GM19023 (cell line): ENCODE results near the gene CLK1.
"Not testable (repeated sequence)": the region's sequence is repeated elsewhere in the genome, so short reads cannot be mapped to it uniquely, and the experiment has no call there.

Source experiments
- ATAC-seq: cut with Tn5 transposase; IDR thresholded peaks from one replicate; pipeline ENCODE4 v1.9.1; 2021; ENCODE audit warnings: mild to moderate bottlenecking, moderate library complexity; ENCODE audit not compliant: unreplicated experiment

Gene CLK1

GRCh38 chr2:200864176-200865034, at the start of gene CLK1:
Gene CLK1 (minus strand): TSS chr2:200864658. CDS start chr2:200861862, 2,796 bp downstream.
- ATAC-seq, result peak; percentile 89

DNA sequence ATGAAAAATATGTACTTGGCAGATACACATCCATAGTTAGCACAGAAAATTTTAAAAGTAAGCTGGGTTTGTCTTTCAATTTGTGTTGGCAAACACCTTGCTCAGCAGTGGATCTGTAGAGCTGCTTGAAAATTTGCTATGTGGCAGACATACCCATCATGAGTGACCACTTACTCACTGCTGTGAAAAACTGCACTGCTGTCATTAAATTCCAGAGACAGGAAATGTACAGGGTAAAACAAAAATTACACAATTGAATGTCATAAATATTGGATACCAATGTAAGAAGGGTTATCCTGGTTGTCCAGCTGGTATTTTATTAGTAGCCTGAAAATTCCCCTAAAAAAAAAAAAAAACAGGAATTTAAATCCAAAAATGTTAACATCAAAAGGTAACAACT, 49.2 kb upstream of the CLK1 start:
- ATAC-seq, result no peak

DNA sequence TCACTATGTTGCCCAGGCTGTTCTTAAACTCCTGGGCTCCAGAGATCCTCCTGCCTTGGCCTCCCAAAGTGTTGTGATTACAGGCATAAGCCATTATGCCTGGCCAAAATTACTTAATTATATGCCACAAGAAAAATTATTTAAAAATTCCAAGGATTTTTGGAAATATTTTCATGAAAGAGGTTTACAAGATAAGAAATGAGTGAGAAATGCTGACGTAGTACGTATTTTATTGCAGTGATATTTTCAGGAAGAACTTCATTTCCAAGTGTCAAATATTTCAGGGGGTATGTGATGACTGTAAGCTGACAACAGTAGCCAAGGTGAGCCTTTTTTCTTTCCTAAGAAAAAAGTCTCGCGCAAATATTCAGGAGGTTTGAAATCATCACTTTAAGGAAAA, 45.5 kb upstream of the CLK1 start:
- ATAC-seq, result no peak

DNA sequence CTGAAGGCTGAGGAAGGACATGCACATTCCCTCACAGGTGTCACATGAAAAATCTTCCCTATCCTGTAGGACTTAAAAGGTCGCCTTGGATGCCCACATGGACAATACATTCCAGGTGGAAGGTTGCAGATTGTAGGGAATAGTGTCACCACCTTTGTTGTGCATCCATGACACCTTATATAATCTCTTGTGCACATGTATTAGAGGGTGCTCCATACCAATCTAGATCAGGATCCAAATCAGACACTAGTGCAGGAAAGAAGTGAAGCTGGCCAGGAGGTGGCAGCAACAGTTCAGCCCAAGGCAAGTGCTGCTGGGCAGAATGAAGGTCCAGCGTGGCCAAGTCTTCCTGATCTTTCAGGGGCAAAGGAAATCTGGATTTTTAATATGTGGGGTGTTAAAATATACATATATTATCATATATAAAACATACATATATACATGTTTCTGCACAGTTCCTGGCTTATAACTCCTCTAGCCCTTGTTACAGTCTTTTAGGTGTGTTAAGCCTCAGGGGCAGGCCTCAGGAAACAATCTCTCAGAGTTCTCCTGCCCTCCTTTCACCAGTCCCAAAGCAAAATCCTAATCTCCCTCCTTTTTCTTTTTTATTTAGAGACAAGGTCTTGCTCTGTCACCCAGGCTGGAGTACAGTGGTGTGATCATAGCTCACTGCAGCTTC, 41.3 kb upstream of the CLK1 start:
- no peak for ATAC-seq

DNA sequence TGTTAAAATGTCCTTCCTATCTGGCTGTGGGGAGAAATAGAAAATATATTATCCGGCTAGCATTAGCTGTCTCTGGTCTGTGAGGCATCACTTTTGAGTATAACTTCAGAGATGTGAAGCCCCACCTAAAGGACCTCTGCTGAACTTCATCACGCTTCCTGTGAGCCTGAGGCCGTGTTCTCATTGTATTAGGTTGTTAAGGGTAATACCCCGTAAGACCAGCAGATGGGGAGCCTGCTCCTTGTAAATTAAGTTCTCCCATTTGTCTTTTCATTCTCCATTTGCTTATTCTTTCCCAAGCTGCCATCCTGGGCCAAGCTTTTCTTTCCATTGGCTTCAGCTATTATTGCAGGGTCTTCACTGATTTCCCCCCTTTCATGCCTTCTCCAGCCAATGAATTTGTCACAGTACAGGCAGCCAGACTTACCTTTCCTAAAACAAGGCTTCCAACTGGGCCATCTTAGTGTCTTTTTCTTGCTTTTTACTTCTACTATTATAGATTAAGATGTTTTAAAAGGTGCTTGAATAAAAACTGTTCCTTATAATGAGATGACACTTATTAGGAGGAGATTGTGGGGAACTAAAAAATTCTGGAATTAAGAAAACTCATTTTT, 37.1 kb upstream of the CLK1 start:
- ATAC-seq, result peak; percentile 97

- ATAC-seq, result no peak
Measured at GRCh38 chr2:200899482-200899881, 35.0 kb upstream of the CLK1 start.

- ATAC-seq, result peak; percentile 92
Measured at GRCh38 chr2:200888704-200889625, 24.5 kb upstream of the CLK1 start, which contains the start of the genes NIF3L1 and PPIL3. Gene NIF3L1 (plus strand): TSS chr2:200889371. CDS start chr2:200891944, 2,573 bp downstream. Gene PPIL3 (minus strand): TSS chr2:200889077. CDS start chr2:200887615, 1,462 bp downstream.

GRCh38 chr2:200881715-200882249, 17.3 kb upstream of the CLK1 start:
- ATAC-seq, result not testable (repeated sequence)

DNA sequence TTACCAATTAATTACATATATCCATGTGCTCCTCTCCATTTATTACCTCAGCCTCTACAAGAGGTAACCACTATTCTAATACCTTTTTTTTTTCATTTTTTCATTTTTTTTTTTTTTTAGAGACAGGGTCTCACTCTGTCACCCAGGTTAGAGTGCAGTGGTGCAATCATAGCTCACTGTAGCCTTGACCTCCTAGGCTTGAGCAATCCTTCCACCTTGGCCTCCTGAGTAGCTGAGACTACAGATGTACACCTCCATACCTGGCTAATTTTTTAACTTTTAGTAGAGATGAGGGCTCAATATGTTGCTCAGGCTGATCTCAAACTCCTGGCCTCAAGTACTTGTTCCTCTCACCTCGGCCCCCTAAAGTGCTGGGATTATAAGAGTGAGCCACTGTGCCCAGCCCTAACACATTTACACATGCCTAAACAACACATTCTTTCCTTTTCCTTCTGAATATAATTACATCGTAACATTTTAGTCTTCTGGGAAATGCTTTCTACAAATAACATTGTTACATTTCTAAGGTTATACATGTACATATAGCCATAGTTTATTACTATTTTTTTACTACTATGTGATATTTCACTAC, 13.9 kb upstream of the CLK1 start:
- no peak for ATAC-seq

- no peak for ATAC-seq
Measured at GRCh38 chr2:200877443-200877842, 13.0 kb upstream of the CLK1 start.

GRCh38 chr2:200873560-200873959, 9.1 kb upstream of the CLK1 start:
- no peak for ATAC-seq

DNA sequence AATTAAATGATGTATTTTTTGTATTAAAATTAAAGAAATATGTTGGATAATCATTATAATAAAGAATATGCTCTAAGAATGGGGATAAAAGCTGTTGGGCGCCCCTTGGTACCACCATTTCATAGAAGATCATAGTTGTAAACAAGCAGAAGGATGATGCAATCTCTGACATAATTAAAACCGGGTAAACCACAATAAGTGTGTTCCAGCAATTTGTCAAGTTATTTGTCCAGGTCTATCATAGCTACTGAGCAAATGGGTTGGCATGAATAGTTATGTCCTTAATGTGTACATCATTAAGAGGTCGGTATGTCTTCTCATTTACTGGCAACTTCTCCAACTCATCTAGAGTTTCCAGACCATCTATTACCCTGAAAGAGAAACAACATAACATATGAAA, 6.7 kb upstream of the CLK1 start:
- no peak for ATAC-seq

DNA sequence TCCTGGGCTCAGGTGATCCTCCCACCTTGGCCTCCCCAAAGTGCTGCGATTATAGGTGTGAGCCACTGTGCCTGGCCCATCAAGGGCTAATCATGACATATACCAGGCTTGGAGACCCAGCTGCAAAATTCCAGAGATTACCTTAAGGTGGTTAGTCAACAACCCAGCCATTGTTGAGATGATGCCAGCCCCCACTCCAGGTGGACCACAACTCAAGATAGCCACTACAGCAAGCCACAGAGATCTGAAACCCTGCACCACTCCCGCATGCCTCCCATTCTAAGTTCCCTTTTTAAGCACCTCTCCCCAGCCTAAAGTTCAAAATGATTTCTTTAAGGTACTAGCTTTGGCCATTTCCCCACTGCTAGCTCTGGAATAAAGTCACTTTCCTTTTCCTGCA, 4.6 kb upstream of the CLK1 start:
- ATAC-seq, result no peak

GRCh38 chr2:200863782-200864175, 679 bp downstream of the CLK1 start:
- peak; percentile 1 for ATAC-seq

DNA sequence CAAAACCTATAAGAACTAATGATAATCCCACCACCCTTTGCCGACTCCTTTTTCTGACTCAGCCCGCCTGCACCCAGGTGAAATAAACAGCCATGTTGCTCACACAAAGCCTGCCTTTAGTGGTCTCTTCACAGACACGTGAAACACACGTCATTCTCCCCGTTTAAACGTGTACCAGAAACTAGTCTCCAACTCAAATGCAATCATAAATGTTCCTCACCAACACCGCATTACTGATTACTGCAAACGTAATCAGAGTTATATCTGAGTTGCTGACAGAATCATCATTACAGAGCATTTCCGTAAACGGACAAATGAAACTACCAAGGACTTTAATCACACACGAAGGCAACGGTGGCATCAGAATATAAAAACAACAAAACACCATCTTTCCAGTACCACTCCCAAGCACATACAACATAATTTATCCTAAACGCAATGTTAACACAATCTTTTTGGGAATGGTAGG, 1.9 kb downstream of the CLK1 start:
- ATAC-seq, result no peak

- ATAC-seq, result no peak
Measured at GRCh38 chr2:200861617-200862155, 2.8 kb downstream of the CLK1 start.

- no peak for ATAC-seq
Measured at GRCh38 chr2:200860092-200860795, 4.2 kb downstream of the CLK1 start.

DNA sequence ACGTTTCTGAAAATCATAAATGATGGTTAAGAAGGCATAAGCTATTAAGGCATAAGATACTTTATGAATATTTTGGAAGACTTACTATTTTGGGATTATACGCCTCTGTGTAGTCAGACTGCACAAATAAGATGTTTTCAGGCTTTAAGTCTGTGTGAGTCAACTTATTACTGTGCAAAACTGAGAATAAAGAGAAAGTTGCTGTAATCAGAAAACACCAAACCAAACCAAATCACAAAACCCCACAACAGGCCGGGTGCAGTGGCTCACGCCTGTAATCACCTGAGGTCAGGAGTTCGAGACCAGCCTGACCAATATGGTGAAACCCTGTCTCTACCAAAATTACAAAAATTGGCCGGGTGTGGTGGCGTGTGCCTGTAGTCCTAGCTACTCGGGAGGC, 7.7 kb downstream of the CLK1 start:
- no peak for ATAC-seq

GRCh38 chr2:200852605-200853004, 11.9 kb downstream of the CLK1 start:
- ATAC-seq, result no peak
